HEK293 (cell line): ENCODE data around the gene CNTN4.

Experiments used
- KLF16 ChIP-seq: fragments of 450-650 bp; formaldehyde crosslinking; IDR thresholded peaks from 2 replicates; pipeline ENCODE4 v1.5.1; 2017; ENCODE audit warnings: missing biosample characterization, missing genetic modification characterization
- ZNF146 ChIP-seq: fragments of 450-650 bp; formaldehyde crosslinking; IDR thresholded peaks from 2 replicates; pipeline ENCODE4 v1.5.1; 2016; ENCODE audit warnings: missing biosample characterization, missing genetic modification characterization
- ZNF501 ChIP-seq: fragments of 450-650 bp; formaldehyde crosslinking; IDR thresholded peaks from 2 replicates; pipeline ENCODE4 v1.5.1; 2016; ENCODE audit warnings: missing biosample characterization, missing genetic modification characterization
- ZNF549 ChIP-seq: fragments of 450-650 bp; IDR thresholded peaks from 2 replicates; pipeline ENCODE4 v1.5.1; 2018; ENCODE audit warnings: missing biosample characterization, missing genetic modification characterization, mild to moderate bottlenecking, inconsistent platforms, moderate library complexity
- TF ChIP-seq, protein P1 (sequence below): fragments of 450-650 bp; formaldehyde crosslinking; IDR thresholded peaks from 2 replicates; pipeline ENCODE4 v1.5.1; 2016; ENCODE audit warnings: missing biosample characterization, missing genetic modification characterization
- TF ChIP-seq, protein P2 (sequence below): fragments of 450-650 bp; formaldehyde crosslinking; IDR thresholded peaks from 2 replicates; pipeline ENCODE4 v1.5.1; 2016; ENCODE audit warnings: missing biosample characterization, missing genetic modification characterization, low read depth
- TF ChIP-seq, protein P3 (sequence below): fragments of 450-650 bp; formaldehyde crosslinking; IDR thresholded peaks from 2 replicates; pipeline ENCODE4 v1.5.1; 2016; ENCODE audit warnings: missing biosample characterization, missing genetic modification characterization
- TF ChIP-seq, protein P4 (sequence below): fragments of 450-650 bp; formaldehyde crosslinking; IDR thresholded peaks from 2 replicates; pipeline ENCODE4 v1.5.1; 2016; ENCODE audit warnings: missing biosample characterization, missing genetic modification characterization, borderline replicate concordance

DNA sequence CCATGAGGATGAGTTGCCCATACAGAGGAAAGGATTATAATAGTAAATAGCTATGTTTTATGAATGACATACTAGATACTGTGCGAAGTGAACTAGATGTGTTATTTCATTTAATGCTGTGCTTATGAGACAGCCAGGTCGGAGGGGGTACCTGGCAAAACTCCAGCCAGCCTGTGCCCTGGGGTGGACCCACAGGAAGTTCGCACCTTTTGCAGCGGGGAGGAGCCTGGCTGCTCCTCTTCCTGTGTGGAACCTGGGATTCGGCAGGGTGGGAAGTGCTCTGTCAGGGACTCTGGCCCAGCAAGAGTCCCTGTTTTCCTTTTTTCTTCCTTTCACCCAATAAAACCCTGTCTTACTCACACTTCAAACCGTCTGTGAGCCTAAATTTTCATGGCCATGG is 559.3 kb downstream of the CNTN4 start:
- TF ChIP-seq, protein P1, sequence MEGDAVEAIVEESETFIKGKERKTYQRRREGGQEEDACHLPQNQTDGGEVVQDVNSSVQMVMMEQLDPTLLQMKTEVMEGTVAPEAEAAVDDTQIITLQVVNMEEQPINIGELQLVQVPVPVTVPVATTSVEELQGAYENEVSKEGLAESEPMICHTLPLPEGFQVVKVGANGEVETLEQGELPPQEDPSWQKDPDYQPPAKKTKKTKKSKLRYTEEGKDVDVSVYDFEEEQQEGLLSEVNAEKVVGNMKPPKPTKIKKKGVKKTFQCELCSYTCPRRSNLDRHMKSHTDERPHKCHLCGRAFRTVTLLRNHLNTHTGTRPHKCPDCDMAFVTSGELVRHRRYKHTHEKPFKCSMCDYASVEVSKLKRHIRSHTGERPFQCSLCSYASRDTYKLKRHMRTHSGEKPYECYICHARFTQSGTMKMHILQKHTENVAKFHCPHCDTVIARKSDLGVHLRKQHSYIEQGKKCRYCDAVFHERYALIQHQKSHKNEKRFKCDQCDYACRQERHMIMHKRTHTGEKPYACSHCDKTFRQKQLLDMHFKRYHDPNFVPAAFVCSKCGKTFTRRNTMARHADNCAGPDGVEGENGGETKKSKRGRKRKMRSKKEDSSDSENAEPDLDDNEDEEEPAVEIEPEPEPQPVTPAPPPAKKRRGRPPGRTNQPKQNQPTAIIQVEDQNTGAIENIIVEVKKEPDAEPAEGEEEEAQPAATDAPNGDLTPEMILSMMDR (tag by site-specific recombination), result no peak
- TF ChIP-seq ZNF146 (tag by site-specific recombination) (no peak), KLF16 (tag by site-specific recombination) (no peak), ZNF549 (tag by site-specific recombination) (no peak), ZNF501 (no peak)
- TF ChIP-seq, protein P2, sequence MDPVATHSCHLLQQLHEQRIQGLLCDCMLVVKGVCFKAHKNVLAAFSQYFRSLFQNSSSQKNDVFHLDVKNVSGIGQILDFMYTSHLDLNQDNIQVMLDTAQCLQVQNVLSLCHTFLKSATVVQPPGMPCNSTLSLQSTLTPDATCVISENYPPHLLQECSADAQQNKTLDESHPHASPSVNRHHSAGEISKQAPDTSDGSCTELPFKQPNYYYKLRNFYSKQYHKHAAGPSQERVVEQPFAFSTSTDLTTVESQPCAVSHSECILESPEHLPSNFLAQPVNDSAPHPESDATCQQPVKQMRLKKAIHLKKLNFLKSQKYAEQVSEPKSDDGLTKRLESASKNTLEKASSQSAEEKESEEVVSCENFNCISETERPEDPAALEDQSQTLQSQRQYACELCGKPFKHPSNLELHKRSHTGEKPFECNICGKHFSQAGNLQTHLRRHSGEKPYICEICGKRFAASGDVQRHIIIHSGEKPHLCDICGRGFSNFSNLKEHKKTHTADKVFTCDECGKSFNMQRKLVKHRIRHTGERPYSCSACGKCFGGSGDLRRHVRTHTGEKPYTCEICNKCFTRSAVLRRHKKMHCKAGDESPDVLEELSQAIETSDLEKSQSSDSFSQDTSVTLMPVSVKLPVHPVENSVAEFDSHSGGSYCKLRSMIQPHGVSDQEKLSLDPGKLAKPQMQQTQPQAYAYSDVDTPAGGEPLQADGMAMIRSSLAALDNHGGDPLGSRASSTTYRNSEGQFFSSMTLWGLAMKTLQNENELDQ (tag by site-specific recombination), result no peak
- TF ChIP-seq, protein P3, sequence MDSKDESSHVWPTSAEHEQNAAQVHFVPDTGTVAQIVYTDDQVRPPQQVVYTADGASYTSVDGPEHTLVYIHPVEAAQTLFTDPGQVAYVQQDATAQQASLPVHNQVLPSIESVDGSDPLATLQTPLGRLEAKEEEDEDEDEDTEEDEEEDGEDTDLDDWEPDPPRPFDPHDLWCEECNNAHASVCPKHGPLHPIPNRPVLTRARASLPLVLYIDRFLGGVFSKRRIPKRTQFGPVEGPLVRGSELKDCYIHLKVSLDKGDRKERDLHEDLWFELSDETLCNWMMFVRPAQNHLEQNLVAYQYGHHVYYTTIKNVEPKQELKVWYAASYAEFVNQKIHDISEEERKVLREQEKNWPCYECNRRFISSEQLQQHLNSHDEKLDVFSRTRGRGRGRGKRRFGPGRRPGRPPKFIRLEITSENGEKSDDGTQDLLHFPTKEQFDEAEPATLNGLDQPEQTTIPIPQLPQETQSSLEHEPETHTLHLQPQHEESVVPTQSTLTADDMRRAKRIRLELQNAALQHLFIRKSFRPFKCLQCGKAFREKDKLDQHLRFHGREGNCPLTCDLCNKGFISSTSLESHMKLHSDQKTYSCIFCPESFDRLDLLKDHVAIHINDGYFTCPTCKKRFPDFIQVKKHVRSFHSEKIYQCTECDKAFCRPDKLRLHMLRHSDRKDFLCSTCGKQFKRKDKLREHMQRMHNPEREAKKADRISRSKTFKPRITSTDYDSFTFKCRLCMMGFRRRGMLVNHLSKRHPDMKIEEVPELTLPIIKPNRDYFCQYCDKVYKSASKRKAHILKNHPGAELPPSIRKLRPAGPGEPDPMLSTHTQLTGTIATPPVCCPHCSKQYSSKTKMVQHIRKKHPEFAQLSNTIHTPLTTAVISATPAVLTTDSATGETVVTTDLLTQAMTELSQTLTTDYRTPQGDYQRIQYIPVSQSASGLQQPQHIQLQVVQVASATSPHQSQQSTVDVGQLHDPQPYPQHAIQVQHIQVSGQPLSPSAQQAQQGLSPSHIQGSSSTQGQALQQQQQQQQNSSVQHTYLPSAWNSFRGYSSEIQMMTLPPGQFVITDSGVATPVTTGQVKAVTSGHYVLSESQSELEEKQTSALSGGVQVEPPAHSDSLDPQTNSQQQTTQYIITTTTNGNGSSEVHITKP (tag by site-specific recombination), result no peak
- TF ChIP-seq, protein P4, sequence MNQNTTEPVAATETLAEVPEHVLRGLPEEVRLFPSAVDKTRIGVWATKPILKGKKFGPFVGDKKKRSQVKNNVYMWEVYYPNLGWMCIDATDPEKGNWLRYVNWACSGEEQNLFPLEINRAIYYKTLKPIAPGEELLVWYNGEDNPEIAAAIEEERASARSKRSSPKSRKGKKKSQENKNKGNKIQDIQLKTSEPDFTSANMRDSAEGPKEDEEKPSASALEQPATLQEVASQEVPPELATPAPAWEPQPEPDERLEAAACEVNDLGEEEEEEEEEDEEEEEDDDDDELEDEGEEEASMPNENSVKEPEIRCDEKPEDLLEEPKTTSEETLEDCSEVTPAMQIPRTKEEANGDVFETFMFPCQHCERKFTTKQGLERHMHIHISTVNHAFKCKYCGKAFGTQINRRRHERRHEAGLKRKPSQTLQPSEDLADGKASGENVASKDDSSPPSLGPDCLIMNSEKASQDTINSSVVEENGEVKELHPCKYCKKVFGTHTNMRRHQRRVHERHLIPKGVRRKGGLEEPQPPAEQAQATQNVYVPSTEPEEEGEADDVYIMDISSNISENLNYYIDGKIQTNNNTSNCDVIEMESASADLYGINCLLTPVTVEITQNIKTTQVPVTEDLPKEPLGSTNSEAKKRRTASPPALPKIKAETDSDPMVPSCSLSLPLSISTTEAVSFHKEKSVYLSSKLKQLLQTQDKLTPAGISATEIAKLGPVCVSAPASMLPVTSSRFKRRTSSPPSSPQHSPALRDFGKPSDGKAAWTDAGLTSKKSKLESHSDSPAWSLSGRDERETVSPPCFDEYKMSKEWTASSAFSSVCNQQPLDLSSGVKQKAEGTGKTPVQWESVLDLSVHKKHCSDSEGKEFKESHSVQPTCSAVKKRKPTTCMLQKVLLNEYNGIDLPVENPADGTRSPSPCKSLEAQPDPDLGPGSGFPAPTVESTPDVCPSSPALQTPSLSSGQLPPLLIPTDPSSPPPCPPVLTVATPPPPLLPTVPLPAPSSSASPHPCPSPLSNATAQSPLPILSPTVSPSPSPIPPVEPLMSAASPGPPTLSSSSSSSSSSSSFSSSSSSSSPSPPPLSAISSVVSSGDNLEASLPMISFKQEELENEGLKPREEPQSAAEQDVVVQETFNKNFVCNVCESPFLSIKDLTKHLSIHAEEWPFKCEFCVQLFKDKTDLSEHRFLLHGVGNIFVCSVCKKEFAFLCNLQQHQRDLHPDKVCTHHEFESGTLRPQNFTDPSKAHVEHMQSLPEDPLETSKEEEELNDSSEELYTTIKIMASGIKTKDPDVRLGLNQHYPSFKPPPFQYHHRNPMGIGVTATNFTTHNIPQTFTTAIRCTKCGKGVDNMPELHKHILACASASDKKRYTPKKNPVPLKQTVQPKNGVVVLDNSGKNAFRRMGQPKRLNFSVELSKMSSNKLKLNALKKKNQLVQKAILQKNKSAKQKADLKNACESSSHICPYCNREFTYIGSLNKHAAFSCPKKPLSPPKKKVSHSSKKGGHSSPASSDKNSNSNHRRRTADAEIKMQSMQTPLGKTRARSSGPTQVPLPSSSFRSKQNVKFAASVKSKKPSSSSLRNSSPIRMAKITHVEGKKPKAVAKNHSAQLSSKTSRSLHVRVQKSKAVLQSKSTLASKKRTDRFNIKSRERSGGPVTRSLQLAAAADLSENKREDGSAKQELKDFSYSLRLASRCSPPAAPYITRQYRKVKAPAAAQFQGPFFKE (tag by site-specific recombination), result no peak
